Liver (tissue), 3 donors: Measurements from ENCODE around the gene CDKN2C.

Experiments
- CTCF ChIP-seq: fragments of 150-350 bp; IDR thresholded peaks from 2 replicates; pipeline ENCODE4 v1.5.1; 2017; ENCODE audit warnings: improper control_type of control experiment, low read depth, low read length; ENCODE audit not compliant: missing input control
- SP1 ChIP-seq: IDR thresholded peaks from 2 replicates; pipeline ENCODE4 v1.6.1; 2018; ENCODE audit warnings: antibody characterized with exemption, mild to moderate bottlenecking
- donor health status: healthy.
- donor health status: healthy.

DNA sequence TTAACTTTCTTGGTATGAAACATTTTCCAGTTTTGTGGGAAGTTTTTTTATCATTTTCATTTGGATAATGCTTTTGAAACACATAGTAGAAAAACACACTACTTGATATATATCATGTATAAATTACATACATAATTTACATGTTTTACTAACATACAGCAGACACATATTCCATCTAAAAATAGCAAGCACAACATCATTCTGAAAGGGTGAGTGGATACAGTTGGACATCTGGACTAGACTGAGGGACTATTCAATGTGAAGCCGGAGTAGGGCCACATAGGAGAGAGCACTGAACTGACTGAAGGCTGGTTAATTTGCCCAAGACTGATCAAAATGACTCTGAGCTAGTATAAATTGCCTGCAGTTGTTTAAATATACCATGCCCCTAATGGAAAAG is 11.7 kb downstream of the CDKN2C start:
- TF ChIP-seq SP1, result no peak
- TF ChIP-seq CTCF, result no peak
